Dendritic cell treated with granulocyte-macrophage colony-stimulating factor and Interleukin-4, amounts not matched to agents 40 ng/mL and 50 ng/mL, for 4 days (primary cell): ENCODE data around the gene GALNT12.

Experiments
- H3K27ac Mint-ChIP-seq: one replicate; pipeline ENCODE4 v1.8.0; 2022; ENCODE audit warnings: mild to moderate bottlenecking, mixed read lengths
- H3K27me3 Mint-ChIP-seq: one replicate; pipeline ENCODE4 v1.8.0; 2022; ENCODE audit warnings: mild to moderate bottlenecking, mixed read lengths
- H3K36me3 Mint-ChIP-seq: one replicate; pipeline ENCODE4 v1.8.0; 2022; ENCODE audit warnings: low read depth, mixed read lengths
- H3K4me1 Mint-ChIP-seq: one replicate; pipeline ENCODE4 v1.8.0; 2022; ENCODE audit warnings: low read depth, mixed read lengths
- H3K4me3 Mint-ChIP-seq: one replicate; pipeline ENCODE4 v1.8.0; 2022; ENCODE audit warnings: mild to moderate bottlenecking, moderate library complexity, mixed read lengths
- H3K9me3 Mint-ChIP-seq: one replicate; pipeline ENCODE4 v1.8.0; 2022; ENCODE audit warnings: mixed read lengths
- intact Hi-C: fragments of 100-400 bp; cut with micrococcal nuclease; formaldehyde crosslinking; loops from one replicate; pipeline ENCODE4 v1.15.0; 2022

The GALNT12 gene

GRCh38 chr9:98870782-98871557 lies 63.5 kb downstream of the GALNT12 start:
- peaks cover 45% of the 10 kb centered on the region for H3K4me1 Mint-ChIP-seq
- no peak overlapping the region for H3K4me3 Mint-ChIP-seq
- intact Hi-C loops, result no loop called here
- H3K36me3 Mint-ChIP-seq, result no peaks in the 10 kb centered on the region
- no peak overlapping the region for H3K27ac Mint-ChIP-seq
- H3K27me3 Mint-ChIP-seq, result no peaks in the 10 kb centered on the region
- H3K9me3 Mint-ChIP-seq, result no peaks in the 10 kb centered on the region

DNA sequence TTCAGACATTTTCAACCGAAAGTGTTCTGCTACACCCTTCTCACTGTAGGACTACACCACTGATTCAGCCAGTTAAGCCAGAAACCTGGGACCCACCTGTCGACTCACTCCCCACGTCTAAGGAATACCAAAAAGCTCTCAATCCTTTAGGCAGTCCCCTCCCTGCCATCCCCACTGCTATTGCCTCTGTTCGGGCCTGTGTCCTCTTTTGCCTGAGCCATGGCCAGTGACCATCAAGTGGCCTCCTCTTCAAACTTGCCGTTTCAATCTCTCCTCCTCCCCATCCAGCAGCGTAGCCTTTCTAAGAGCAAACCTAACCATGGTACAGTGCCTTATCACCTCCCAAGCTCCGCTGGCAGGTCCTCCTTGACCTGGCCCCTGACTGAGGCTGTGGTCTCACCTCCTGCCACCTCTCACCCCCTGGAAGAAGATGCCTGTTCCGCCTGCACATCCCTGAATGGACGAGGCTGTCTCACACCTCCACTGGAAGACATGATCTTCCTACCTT lies 64.1 kb downstream of the GALNT12 start:
- Mint-ChIP-seq H3K9me3 (no peaks in the 10 kb centered on the region), H3K36me3 (no peaks in the 10 kb centered on the region), H3K4me3 (no peak overlapping the region), H3K27ac (peak overlapping the region; percentile 3), H3K27me3 (no peaks in the 10 kb centered on the region), H3K4me1 (peaks cover 43% of the 10 kb centered on the region)
- intact Hi-C loops, result no loop called here

DNA sequence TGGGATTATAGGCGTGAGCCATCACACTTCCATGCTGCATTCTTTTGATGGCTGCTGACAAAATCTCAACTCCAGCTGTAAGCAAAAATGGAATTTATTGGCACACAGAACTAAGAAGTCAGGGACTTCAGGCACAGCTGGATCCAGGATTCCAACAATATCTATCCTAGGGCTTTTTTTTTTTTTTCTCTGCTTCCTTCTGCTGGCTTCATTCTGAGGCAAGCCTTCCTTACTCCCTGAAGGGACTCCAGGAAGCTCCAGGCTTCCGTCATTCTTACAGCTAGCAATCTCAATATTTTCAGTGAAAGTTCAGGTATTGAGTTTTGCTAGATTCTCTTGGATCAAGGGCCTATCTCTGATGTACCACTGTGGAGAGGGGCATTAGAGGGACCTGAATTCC lies 66.1 kb downstream of the GALNT12 start:
- H3K4me3 Mint-ChIP-seq, result no peak overlapping the region
- no peaks in the 10 kb centered on the region for H3K9me3 Mint-ChIP-seq
- H3K27ac Mint-ChIP-seq, result no peak overlapping the region
- intact Hi-C loops, result no loop called here
- H3K36me3 Mint-ChIP-seq, result no peaks in the 10 kb centered on the region
- peaks cover 5% of the 10 kb centered on the region for H3K27me3 Mint-ChIP-seq
- peaks cover 26% of the 10 kb centered on the region for H3K4me1 Mint-ChIP-seq

DNA sequence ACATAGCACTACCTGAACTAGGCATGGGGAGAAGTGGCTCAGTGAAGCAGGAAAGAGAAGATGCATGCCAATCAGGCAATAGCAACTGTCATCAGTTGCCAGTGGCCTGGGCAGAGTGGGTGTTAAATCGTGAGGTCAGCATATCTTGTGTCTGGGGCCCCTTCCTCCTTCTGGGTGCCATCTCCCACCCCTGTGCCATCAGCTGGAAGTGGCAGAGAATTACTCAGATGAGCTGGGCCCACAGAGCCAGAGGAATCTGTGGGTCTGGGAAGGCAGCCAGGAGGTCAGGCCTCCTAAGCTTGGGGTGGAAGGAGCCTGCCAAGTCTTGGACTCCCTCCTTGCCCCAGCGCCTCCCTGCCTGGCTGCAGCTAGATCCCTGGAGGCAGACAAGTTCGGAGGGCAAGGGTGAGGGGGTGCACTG lies 66.5 kb downstream of the GALNT12 start:
- H3K36me3 Mint-ChIP-seq, result no peaks in the 10 kb centered on the region
- peaks cover 5% of the 10 kb centered on the region for H3K27me3 Mint-ChIP-seq
- H3K4me3 Mint-ChIP-seq, result no peak overlapping the region
- H3K9me3 Mint-ChIP-seq, result no peaks in the 10 kb centered on the region
- H3K4me1 Mint-ChIP-seq, result peaks cover 26% of the 10 kb centered on the region
- H3K27ac Mint-ChIP-seq, result no peak overlapping the region
- intact Hi-C loops, result no loop called here

GRCh38 chr9:98874721-98875255 lies 67.3 kb downstream of the GALNT12 start:
- peaks cover 9% of the 10 kb centered on the region for H3K27me3 Mint-ChIP-seq
- intact Hi-C loops, result no loop called here
- H3K36me3 Mint-ChIP-seq, result no peaks in the 10 kb centered on the region
- no peaks in the 10 kb centered on the region for H3K9me3 Mint-ChIP-seq
- no peak overlapping the region for H3K4me3 Mint-ChIP-seq
- H3K27ac Mint-ChIP-seq, result no peak overlapping the region
- H3K4me1 Mint-ChIP-seq, result peaks cover 26% of the 10 kb centered on the region

DNA sequence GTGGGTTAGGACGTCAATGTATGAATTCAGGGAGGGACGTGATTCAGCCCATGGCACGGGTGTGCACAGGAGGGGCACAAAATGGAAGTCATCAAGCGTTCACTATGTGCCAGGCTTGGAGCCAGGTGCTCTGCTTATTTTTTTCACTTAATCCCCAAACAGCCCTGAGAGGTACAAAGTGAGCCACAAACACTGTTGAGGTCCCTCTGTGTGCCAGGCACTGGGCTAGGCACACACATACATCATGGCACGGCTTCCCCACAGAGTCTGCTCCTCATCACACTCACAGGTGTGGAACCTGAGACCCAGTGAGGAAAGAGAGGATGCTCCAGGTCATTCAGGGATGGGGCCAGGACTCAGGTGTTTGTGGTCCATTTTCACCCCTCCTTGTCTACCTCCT lies 68.1 kb downstream of the GALNT12 start:
- Mint-ChIP-seq H3K36me3 (no peaks in the 10 kb centered on the region), H3K4me3 (no peak overlapping the region), H3K27me3 (peaks cover 9% of the 10 kb centered on the region), H3K9me3 (no peaks in the 10 kb centered on the region), H3K27ac (no peak overlapping the region), H3K4me1 (peaks cover 26% of the 10 kb centered on the region)
- intact Hi-C loops, result no loop called here

DNA sequence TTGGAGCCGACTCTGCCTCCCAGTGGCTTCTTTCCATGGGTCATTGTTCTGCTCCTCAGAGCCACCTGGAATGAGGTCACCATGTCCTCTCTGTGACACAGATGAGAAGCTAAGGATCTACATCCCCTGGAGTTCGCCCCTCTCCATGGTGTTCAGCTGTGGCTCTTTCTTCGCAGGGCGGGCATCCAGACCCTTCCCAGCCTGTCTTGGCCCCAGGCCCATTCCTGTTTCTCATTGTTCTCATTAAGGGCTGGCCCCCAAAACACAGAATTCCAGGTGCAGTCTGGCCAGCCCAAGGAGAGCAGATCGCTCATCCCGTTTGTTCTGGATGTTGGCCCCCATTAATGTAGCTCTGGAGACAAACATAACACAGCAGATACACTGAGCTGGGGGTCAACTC lies 69.8 kb downstream of the GALNT12 start:
- Mint-ChIP-seq H3K9me3 (no peaks in the 10 kb centered on the region), H3K27me3 (peaks cover 9% of the 10 kb centered on the region), H3K27ac (no peak overlapping the region), H3K4me3 (no peak overlapping the region), H3K36me3 (no peaks in the 10 kb centered on the region), H3K4me1 (peaks cover 9% of the 10 kb centered on the region)
- intact Hi-C loops, result no loop called here

- H3K4me3 Mint-ChIP-seq, result no peak overlapping the region
- intact Hi-C loops, result no loop called here
- peaks cover 9% of the 10 kb centered on the region for H3K27me3 Mint-ChIP-seq
- H3K36me3 Mint-ChIP-seq, result no peaks in the 10 kb centered on the region
- H3K9me3 Mint-ChIP-seq, result no peaks in the 10 kb centered on the region
- peaks cover under 1% of the 10 kb centered on the region for H3K4me1 Mint-ChIP-seq
- no peak overlapping the region for H3K27ac Mint-ChIP-seq
Measured at GRCh38 chr9:98879094-98879962, 71.9 kb downstream of the GALNT12 start.

DNA sequence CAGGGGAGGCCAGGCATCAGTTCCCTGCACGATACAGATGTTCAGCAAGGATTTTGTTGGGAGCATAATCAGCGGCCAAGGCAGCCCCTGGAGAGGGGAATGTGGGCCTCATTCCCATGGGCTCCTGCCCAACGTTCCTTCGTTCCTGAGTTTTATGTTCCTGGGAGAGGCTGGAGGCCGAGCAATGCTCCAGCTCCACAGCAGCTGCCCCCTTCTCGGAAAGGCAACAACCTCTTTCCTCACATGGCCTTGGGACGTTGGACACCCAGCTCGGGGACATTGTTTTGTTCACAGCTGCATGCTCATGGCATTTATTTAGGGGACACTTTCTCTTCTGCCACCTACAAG lies 72.5 kb downstream of the GALNT12 start:
- intact Hi-C loops, result no loop called here
- peaks cover 10% of the 10 kb centered on the region for H3K27me3 Mint-ChIP-seq

GRCh38 chr9:98880311-98881015 lies 73.0 kb downstream of the GALNT12 start:
- Mint-ChIP-seq H3K36me3 (no peaks in the 10 kb centered on the region), H3K4me1 (no peaks in the 10 kb centered on the region), H3K27me3 (peaks cover 12% of the 10 kb centered on the region), H3K9me3 (no peaks in the 10 kb centered on the region), H3K4me3 (no peak overlapping the region), H3K27ac (no peak overlapping the region)
- intact Hi-C loops, result no loop called here

More for the DNA sequence above, 72.5 kb downstream of the GALNT12 start:
- Mint-ChIP-seq H3K4me1 (no peaks in the 10 kb centered on the region), H3K27ac (no peak overlapping the region), H3K4me3 (no peak overlapping the region), H3K9me3 (no peaks in the 10 kb centered on the region), H3K36me3 (no peaks in the 10 kb centered on the region)

DNA sequence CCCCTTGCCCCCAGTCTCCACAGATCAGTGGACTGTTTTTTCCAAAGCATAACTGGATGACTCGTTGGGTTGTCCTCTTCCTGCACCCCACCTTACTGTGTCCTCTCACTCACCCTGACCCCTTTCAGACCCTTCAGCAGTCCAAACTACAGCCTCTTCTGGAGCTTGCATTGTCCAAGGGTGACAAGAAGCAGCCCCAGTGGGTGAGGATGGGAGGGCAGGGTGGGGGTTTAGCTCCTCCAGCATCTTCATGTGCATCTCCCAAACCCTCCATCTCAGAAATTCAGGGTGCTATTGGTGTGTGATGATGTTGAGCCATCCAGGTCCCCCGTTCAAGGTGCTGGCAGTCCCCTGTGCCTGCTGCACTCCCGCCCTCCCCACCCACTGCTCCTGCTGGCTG lies 73.9 kb downstream of the GALNT12 start:
- Mint-ChIP-seq H3K4me3 (no peak overlapping the region), H3K9me3 (no peaks in the 10 kb centered on the region), H3K27me3 (peaks cover 13% of the 10 kb centered on the region), H3K4me1 (no peaks in the 10 kb centered on the region), H3K36me3 (no peaks in the 10 kb centered on the region), H3K27ac (no peak overlapping the region)
- intact Hi-C loops, result no loop called here

- Mint-ChIP-seq H3K36me3 (no peaks in the 10 kb centered on the region), H3K27me3 (peaks cover 13% of the 10 kb centered on the region), H3K9me3 (no peaks in the 10 kb centered on the region), H3K4me3 (no peak overlapping the region), H3K27ac (no peak overlapping the region), H3K4me1 (no peaks in the 10 kb centered on the region)
- intact Hi-C loops, result no loop called here
Measured at GRCh38 chr9:98881836-98882568, 74.5 kb downstream of the GALNT12 start.

GRCh38 chr9:98882569-98882923 lies 75.1 kb downstream of the GALNT12 start:
- no peak overlapping the region for H3K4me3 Mint-ChIP-seq
- H3K36me3 Mint-ChIP-seq, result no peaks in the 10 kb centered on the region
- no peak overlapping the region for H3K27ac Mint-ChIP-seq
- H3K4me1 Mint-ChIP-seq, result no peaks in the 10 kb centered on the region
- no peaks in the 10 kb centered on the region for H3K9me3 Mint-ChIP-seq
- peaks cover 10% of the 10 kb centered on the region for H3K27me3 Mint-ChIP-seq
- intact Hi-C loops, result no loop called here
